ENCODE results near the gene SPAG9.
"Not testable (repeated sequence)": the region's sequence is repeated elsewhere in the genome, so short reads cannot be mapped to it uniquely, and the experiment has no call there.

SPAG9 gene

GRCh38 chr17:50946891-50947781 is 173.5 kb downstream of the SPAG9 start:
- in situ Hi-C loops (cut with MboI; ENCODE audit: low sequenced_read_pairs) = no loop called here

DNA sequence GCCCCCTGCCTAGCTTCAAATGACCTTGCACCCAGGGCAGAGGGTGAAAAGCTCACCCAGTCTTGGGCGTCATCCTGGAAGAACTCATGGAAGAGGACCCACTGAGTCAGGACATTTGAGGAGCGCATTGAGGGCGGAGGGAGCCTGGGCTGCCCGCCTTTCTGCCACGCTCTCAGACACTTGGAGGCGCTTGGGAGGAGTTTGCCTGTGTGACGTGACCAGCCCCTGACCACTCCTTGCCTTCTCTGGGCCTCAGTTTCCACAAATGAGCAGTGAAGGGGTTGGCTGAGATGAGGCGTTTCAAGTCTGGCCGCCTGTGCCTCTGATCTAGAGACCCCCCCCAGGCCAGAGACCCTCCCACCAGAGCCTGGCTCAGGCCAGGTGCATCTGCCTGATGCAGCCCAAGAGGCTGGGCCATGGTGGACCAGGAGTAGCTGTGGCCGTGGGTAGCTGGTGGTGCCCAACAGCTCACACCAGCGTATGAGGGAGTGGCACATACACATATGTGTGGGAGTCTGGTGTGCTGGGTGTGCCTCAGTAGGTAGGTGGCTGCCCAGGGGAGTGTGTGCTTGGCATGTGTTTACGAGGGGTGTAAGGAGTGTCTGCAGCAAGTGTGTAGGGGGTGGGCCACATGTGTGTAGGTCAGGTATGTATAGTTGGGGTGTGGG is 174.3 kb downstream of the SPAG9 start:
- in situ Hi-C loops (cut with MboI; ENCODE audit: low sequenced_read_pairs) = no loop called here

DNA sequence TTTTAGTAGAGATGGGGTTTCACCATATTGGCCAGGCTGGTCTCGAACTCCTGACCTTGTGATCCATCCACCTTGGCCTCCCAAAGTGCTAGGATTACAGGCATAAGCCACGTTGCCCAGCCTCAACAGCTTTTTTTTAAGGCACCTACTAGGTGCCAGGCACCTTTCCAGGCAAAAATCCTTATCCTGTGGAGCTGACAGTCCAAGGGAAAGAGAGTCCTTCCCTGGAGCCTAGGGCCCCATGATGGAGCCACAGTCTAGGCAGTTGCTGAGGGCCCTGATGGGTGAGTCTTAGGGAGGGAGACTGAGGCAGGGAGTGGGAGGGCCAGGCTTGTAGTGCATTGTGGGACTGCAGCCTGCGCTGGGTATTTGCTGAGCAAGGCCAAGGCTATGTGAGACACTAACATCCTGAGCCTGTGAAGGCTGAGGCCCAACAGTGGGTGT is 174.9 kb downstream of the SPAG9 start:
- in situ Hi-C loops (cut with MboI; ENCODE audit: low sequenced_read_pairs) = no loop called here

DNA sequence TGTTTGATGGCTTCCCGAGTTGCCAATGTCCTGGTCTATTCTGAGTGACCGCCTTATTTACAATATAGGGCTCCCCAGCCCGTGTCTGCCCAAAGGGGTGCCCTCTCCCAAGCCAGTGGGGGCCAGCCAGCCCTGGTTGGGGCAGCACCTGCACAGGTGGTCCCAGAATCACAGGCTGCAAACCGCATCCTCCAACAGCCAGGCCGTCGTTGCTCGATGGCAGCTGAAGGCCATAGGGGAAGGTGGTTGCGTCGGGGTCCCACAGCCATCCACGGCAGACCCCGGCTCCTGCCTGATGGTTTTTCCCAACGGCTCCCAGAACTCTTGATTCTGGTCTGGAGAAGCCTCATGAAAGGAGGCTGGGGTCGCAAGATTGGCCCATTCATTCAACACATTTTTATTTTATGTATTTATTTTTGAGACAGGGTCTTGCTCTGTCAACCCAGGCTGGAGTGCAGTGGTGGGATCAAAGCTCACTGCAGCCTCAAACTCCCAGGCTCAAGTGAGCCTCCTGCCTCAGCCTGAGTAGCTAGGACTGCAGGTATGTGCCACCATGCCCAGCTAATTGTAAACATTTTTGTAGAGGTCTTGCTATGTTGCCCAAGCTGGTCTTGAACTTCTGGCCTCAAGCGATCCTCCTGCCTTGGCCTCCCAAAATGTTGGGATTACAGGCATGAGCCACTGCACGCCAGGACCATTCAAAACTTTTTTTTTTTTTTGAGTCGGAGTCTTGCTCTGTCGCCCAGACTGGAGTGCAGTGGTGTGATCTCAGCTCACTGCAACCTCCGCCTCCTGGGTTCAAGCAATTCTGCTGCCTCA is 175.6 kb downstream of the SPAG9 start:
- in situ Hi-C loops (cut with MboI; ENCODE audit: low sequenced_read_pairs) = no loop called here

GRCh38 chr17:50944054-50944901 is 176.4 kb downstream of the SPAG9 start:
- in situ Hi-C loops (cut with MboI; ENCODE audit: low sequenced_read_pairs) = no loop called here

GRCh38 chr17:50943575-50943933 is 177.1 kb downstream of the SPAG9 start:
- in situ Hi-C loops (cut with MboI; ENCODE audit: low sequenced_read_pairs) = no loop called here

- in situ Hi-C loops (cut with MboI; ENCODE audit: low sequenced_read_pairs) = not testable (repeated sequence)
Measured at GRCh38 chr17:50941676-50942048, 179.0 kb downstream of the SPAG9 start.

- in situ Hi-C loops (cut with MboI; ENCODE audit: low sequenced_read_pairs) = no loop called here
Measured at GRCh38 chr17:50939795-50940684, 180.6 kb downstream of the SPAG9 start.

- in situ Hi-C loops (cut with MboI; ENCODE audit: low sequenced_read_pairs) = no loop called here
Measured at GRCh38 chr17:50939542-50939794, 181.2 kb downstream of the SPAG9 start.

GRCh38 chr17:50938821-50939541 is 181.7 kb downstream of the SPAG9 start:
- in situ Hi-C loops (cut with MboI; ENCODE audit: low sequenced_read_pairs) = no loop called here

GRCh38 chr17:50935996-50936266 is 184.7 kb downstream of the SPAG9 start:
- in situ Hi-C loops (cut with MboI; ENCODE audit: low sequenced_read_pairs) = no loop called here

GRCh38 chr17:50935221-50935995 is 185.3 kb downstream of the SPAG9 start:
- in situ Hi-C loops (cut with MboI; ENCODE audit: low sequenced_read_pairs) = no loop called here

GRCh38 chr17:50934672-50935220 is 185.9 kb downstream of the SPAG9 start:
- in situ Hi-C loops (cut with MboI; ENCODE audit: low sequenced_read_pairs) = no loop called here

DNA sequence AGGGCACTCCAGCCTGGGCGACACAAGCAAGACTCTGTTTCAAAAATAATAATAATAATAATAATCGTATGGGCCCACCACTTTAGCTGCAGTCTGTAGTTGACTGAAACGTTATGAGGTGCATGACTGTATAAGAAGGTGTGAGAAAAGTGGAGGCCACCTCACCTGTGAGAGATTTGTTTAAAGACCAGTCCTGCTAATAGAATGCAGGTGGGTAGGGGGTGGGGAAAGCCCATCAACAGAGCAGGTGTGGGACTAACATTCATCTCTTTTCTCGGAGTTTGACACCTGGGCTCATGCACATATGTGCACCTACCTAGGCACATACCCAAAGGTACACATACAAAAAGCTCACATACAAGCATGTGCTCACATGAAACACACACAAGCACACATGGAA is 186.5 kb downstream of the SPAG9 start:
- in situ Hi-C loops (cut with MboI; ENCODE audit: low sequenced_read_pairs) = no loop called here

DNA sequence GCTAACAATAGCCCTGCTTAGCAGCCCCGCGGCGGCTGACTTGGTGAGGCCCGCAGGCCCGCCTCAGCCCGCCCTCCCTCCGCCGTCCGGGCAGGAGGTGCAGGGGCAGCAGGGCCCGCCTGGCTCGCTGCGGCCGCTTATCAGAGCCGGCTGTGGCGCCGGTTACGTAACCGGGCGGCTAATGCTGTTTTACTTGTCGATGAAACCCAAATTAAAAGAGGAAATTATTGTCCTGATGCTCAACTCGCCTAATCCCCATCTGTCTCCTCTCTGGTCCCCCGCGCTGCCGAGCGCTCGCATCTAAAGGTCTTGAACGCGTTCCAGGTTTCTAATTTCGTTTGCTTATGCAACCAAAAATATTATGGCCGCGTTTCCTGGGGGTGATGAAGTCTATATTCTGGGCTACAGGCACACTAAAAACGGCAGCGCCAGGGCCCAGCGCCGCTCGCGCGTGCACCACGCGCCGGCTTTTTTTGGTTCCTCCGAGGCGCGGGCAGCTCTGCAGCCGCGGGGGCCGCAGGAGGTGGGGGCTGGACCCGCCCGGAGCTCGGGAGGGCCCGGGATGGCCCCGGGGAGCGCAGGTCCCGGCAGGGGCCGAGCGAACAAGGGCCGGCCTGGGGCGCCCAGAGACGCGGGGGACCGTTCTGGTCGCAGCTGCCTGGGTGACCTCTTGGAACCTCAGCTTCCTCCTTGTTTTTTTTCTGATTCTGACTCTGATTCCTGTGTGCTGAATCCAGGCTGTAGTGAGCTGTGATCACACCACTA is 189.3 kb downstream of the SPAG9 start:
- in situ Hi-C loops (cut with MboI; ENCODE audit: low sequenced_read_pairs) = no loop called here

- in situ Hi-C loops (cut with MboI; ENCODE audit: low sequenced_read_pairs) = no loop called here
Measured at GRCh38 chr17:50928646-50929045, 192.0 kb downstream of the SPAG9 start.

DNA sequence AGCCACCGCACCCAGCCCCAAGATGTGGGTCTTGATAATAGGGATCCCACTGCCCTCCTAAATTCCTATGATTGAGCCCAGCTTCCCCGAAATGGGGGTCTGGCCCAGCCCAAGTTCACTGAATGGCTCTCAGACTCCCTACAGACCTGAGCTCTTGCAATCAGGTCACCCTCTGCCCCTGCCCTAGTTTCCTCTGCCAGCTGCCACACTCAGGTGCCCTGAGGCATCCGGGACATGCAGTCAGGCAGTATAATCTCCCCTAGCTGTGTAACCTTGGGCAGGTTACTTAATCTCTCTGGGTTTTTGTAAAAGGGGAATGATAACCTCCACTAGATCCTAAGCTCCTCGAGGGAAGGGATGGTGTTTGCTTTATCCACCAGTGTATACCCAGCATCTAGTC is 193.4 kb downstream of the SPAG9 start:
- in situ Hi-C loops (cut with MboI; ENCODE audit: low sequenced_read_pairs) = no loop called here

DNA sequence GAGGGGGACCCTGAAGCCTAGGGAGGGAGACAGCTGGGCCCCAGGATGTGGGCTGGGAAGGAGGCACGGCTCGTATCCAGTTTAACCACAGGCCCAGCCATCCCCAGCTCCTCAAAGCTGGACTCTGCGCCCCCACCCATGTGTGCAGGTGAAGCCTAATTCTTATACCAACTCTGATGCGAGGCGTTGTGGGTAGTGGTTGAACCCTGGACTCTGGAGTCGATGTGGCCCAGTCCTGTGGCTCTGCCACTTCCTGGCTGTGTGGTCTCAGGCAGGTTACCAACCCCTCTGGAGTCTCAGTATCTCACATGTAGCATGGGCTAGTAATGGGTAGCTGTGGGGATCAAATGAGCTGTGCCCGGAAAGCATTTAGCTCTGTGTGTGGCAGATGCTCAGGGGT is 194.1 kb downstream of the SPAG9 start:
- in situ Hi-C loops (cut with MboI; ENCODE audit: low sequenced_read_pairs) = no loop called here
